H9 (cell line): ENCODE measurements around the gene CSNK1E. TPM values are rescaled to one million over a fixed set of nuclear protein-coding genes. Genes with fewer than 3 reads are reported as not detected.

ENCODE experiments used
- DNase-seq: peaks from one replicate; pipeline ENCODE4 v3.0.0-alpha.2; 2017
- H2AFZ ChIP-seq: one replicate; pipeline ENCODE4 v1.6.1; 2013; ENCODE audit warnings: mild to moderate bottlenecking, low read length, control low read depth, moderate library complexity
- H2AK5ac ChIP-seq: 2 replicates; pipeline ENCODE4 v1.6.1; 2013; ENCODE audit warnings: low read length, control low read depth, mixed read lengths; ENCODE audit not compliant: insufficient read length
- H2BK120ac ChIP-seq: one replicate; pipeline ENCODE4 v1.6.1; 2013; ENCODE audit warnings: low read depth, mild to moderate bottlenecking, low read length, control low read depth, inconsistent platforms; ENCODE audit not compliant: poor library complexity, severe bottlenecking
- H2BK12ac ChIP-seq: 2 replicates; pipeline ENCODE4 v1.6.1; 2013; ENCODE audit warnings: low read length, control low read depth, mixed read lengths, low read depth; ENCODE audit not compliant: insufficient read length
- H2BK15ac ChIP-seq: 2 replicates; pipeline ENCODE4 v1.6.1; 2013; ENCODE audit warnings: low read depth, low read length, control low read depth
- H2BK20ac ChIP-seq: one replicate; pipeline ENCODE4 v1.6.1; 2013; ENCODE audit warnings: low read depth, mild to moderate bottlenecking, low read length, control low read depth, inconsistent platforms; ENCODE audit not compliant: poor library complexity, severe bottlenecking
- H2BK5ac ChIP-seq: 2 replicates; pipeline ENCODE4 v1.6.1; 2013; ENCODE audit warnings: low read length, control low read depth, mixed read lengths; ENCODE audit not compliant: insufficient read length
- H3K14ac ChIP-seq: 2 replicates; pipeline ENCODE4 v1.6.1; 2013; ENCODE audit warnings: low read length, control low read depth; ENCODE audit not compliant: insufficient read depth
- H3K18ac ChIP-seq: 2 replicates; pipeline ENCODE4 v1.6.1; 2013; ENCODE audit warnings: low read depth, mild to moderate bottlenecking, mixed read lengths, low read length, control low read depth; ENCODE audit not compliant: insufficient read length
- H3K23ac ChIP-seq: 2 replicates; pipeline ENCODE4 v1.6.1; 2013; ENCODE audit warnings: low read length, control low read depth, mixed read lengths, low read depth; ENCODE audit not compliant: insufficient read length
- H3K23me2 ChIP-seq: 2 replicates; pipeline ENCODE4 v1.6.1; 2013; ENCODE audit warnings: low read depth, mild to moderate bottlenecking, mixed read lengths, low read length, control low read depth; ENCODE audit not compliant: insufficient read length, poor library complexity, severe bottlenecking
- H3K27ac ChIP-seq: 2 replicates; pipeline ENCODE4 v1.5.1; 2013; ENCODE audit warnings: low read length, control low read depth, mixed read lengths, low read depth; ENCODE audit not compliant: insufficient read length
- H3K27me3 ChIP-seq: 2 replicates; pipeline ENCODE4 v1.6.1; 2013; ENCODE audit warnings: low read length, control low read depth, inconsistent platforms; ENCODE audit not compliant: insufficient read depth
- H3K4ac ChIP-seq: 2 replicates; pipeline ENCODE4 v1.6.1; 2013; ENCODE audit warnings: low read depth, mild to moderate bottlenecking, control low read depth, inconsistent platforms, low read length, moderate library complexity
- H3K4me1 ChIP-seq: 2 replicates; pipeline ENCODE4 v1.6.1; 2013; ENCODE audit warnings: low read length, control low read depth, inconsistent platforms; ENCODE audit not compliant: insufficient read depth
- H3K4me2 ChIP-seq: 2 replicates; pipeline ENCODE4 v1.6.1; 2013; ENCODE audit warnings: low read length, control low read depth, mixed read lengths; ENCODE audit not compliant: insufficient read length, insufficient read depth
- H3K56ac ChIP-seq: 2 replicates; pipeline ENCODE4 v1.6.1; 2013; ENCODE audit warnings: low read depth, mild to moderate bottlenecking, mixed read lengths, low read length, control low read depth; ENCODE audit not compliant: insufficient read length
- H3K79me1 ChIP-seq: 2 replicates; pipeline ENCODE4 v1.6.1; 2013; ENCODE audit warnings: low read depth, mild to moderate bottlenecking, moderate library complexity, low read length, control low read depth, inconsistent platforms; ENCODE audit not compliant: insufficient read depth, poor library complexity, severe bottlenecking
- H3K79me2 ChIP-seq: 2 replicates; pipeline ENCODE4 v1.6.1; 2013; ENCODE audit warnings: low read length, control low read depth, inconsistent platforms; ENCODE audit not compliant: insufficient read depth
- H3K9ac ChIP-seq: 2 replicates; pipeline ENCODE4 v1.6.1; 2013; ENCODE audit warnings: low read length, control low read depth, mixed read lengths; ENCODE audit not compliant: insufficient read length; ENCODE audit errors: extremely low read depth
- H3K9me3 ChIP-seq: one replicate; pipeline ENCODE4 v1.6.1; 2013; ENCODE audit warnings: low read depth, low read length, inconsistent platforms; ENCODE audit not compliant: control insufficient read depth
- H3T11ph ChIP-seq: one replicate; pipeline ENCODE4 v1.6.1; 2013; ENCODE audit warnings: mild to moderate bottlenecking, low read length, control low read depth, inconsistent platforms
- H4K20me1 ChIP-seq: one replicate; pipeline ENCODE4 v1.6.1; 2013; ENCODE audit not compliant: control insufficient read depth, insufficient read length, insufficient read depth
- H4K5ac ChIP-seq: 2 replicates; pipeline ENCODE4 v1.6.1; 2013; ENCODE audit warnings: low read depth, mild to moderate bottlenecking, mixed read lengths, low read length, control low read depth; ENCODE audit not compliant: insufficient read length
- H4K8ac ChIP-seq: replicated peaks from 2 replicates; pipeline ENCODE4 v1.6.1; 2013; ENCODE audit warnings: low read length, control low read depth, mixed read lengths, low read depth; ENCODE audit not compliant: insufficient read length
- H4K91ac ChIP-seq: 2 replicates; pipeline ENCODE4 v1.6.1; 2013; ENCODE audit warnings: low read depth, mild to moderate bottlenecking, moderate library complexity, mixed read lengths, low read length, control low read depth; ENCODE audit not compliant: insufficient read length
- H3K27ac Mint-ChIP-seq, 3 experiments: 2 replicates in 2 of 3; 3 replicates in 1 of 3; pipeline ENCODE4 v1.8.0; 2020 to 2021; ENCODE audit warnings: mixed read lengths in 3 of 3, mild to moderate bottlenecking in 1 of 3, moderate library complexity in 1 of 3
- H3K27me3 Mint-ChIP-seq: 2 replicates; pipeline ENCODE4 v1.8.0; 2021; ENCODE audit warnings: low read depth, mild to moderate bottlenecking, moderate library complexity, mixed read lengths
- H3K36me3 Mint-ChIP-seq, 3 experiments: 2 replicates in 2 of 3; 3 replicates in 1 of 3; pipeline ENCODE4 v1.8.0; 2020 to 2021; ENCODE audit warnings: low read depth in 3 of 3, mixed read lengths in 3 of 3; ENCODE audit not compliant: insufficient read depth in 1 of 3
- H3K4me1 Mint-ChIP-seq, 2 experiments: 2 replicates each; pipeline ENCODE4 v1.8.0; 2020; ENCODE audit warnings: mixed read lengths in 2 of 2
- H3K4me3 Mint-ChIP-seq, 2 experiments: 2 replicates in 1 of 2; 3 replicates in 1 of 2; pipeline ENCODE4 v1.8.0; 2020 to 2021; ENCODE audit warnings: mild to moderate bottlenecking in 2 of 2, mixed read lengths in 2 of 2, moderate library complexity in 1 of 2
- H3K9me3 Mint-ChIP-seq, 2 experiments: 2 replicates in 1 of 2; 3 replicates in 1 of 2; pipeline ENCODE4 v1.8.0; 2020; ENCODE audit warnings: mild to moderate bottlenecking in 2 of 2, mixed read lengths in 2 of 2, moderate library complexity in 1 of 2
- WGBS: extraction: QIAGEN DNeasy Blood & Tissue Kit; methylation state at CpG from one replicate; pipeline ENCODE4 v1.1.7; 2013; ENCODE audit warnings: missing lambda C conversion rate, low lambda C conversion rate, mixed read lengths; ENCODE audit not compliant: insufficient read length; ENCODE audit errors: extremely low coverage; 5-methylcytosine and 5-hydroxymethylcytosine counted together
- total RNA-seq: library from RNA; stranded (reverse); gene quantifications from 2 replicates; pipeline ENCODE4 v1.2.1, GENCODE V29; 2021
- TF ChIP-seq, protein P1 (sequence below): fragments of 200-600 bp; sonication (generic); conservative IDR thresholded peaks from 3 replicates; pipeline ENCODE4 v1.8.0; 2021; ENCODE audit warnings: antibody characterized with exemption, mild to moderate bottlenecking

The CSNK1E gene
- total RNA-seq, 1 experiment from 2014 or later, result 236 TPM

DNA sequence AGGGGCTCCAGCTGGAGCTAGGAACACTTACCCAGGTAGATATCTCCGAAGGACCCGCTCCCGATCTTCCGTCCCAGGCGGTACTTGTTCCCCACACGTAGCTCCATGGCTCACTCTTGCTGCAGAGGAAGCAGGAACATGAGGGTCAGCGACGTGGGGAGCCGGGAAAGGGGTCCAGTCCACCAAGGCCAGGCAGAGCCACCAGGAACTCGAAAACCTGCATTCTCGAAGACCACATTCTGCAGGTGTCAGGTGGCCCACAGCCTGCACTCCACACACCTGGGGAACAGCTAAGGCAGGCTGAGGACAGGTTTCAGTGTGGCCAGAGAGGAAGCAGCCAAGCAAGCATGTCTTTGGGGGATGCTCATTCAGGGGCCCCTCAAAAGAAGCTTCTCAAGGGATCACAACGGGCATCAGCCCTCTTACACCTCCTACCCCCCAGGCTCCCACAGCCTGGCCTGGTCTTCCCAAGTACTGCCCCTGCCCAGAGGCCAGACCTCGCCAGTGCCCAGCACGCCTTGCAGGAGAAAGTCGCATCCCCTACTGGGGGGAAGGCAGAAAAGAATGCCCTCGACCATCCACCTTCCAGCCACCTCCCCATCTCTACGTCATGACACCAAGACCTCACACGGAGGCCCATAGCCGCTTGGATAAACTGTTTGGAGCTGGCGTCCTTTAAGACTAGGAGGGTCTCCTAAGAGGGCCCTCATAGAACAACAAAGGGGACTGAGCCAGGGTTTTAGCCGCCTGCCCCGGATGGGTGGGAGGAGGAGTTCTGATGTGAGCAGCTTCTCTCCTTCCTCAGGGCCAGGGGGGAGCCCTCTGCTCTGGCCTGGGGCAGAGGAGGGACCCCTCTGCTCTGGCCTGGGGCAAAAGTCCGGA lies 2.9 kb downstream of the CSNK1E start:
- no peak overlapping the region for H2BK20ac ChIP-seq
- peaks cover 6% of the 10 kb centered on the region; the same call in 1 of the 2 replicates for H3K4me1 ChIP-seq

More for the DNA sequence above, 2.9 kb downstream of the CSNK1E start:
- Histone ChIP-seq H2BK120ac (no peak overlapping the region), H3K14ac (peak overlapping the region; percentile 46; the same call in 1 of the 2 replicates), H2BK12ac (no peak overlapping the region), H3K4me2 (peak overlapping the region; percentile 85), H3K18ac (no peak overlapping the region), H4K8ac (no peak overlapping the region), H3K79me1 (no peaks in the 10 kb centered on the region), H3K23me2 (peaks cover 13% of the 10 kb centered on the region), H2AK5ac (no peak overlapping the region), H2AFZ (no peak overlapping the region), H3K27me3 (no peaks in the 10 kb centered on the region), H3K4ac (no peak overlapping the region), H2BK5ac (no peak overlapping the region), H3K23ac (no peak overlapping the region), H3K27ac (no peak overlapping the region), H3K56ac (no peak overlapping the region), H3K9ac (peak overlapping the region; percentile 23), H2BK15ac (no peak overlapping the region), H3K79me2 (peaks cover 66% of the 10 kb centered on the region; the same call in 1 of the 2 replicates), H3K9me3 (no peaks in the 10 kb centered on the region), H3T11ph (no peak overlapping the region), H4K91ac (no peak overlapping the region), H4K5ac (no peak overlapping the region), H4K20me1 (peaks cover 2% of the 10 kb centered on the region)
- peak overlapping the region; percentile 94 to 100 (median 95) for H3K27ac Mint-ChIP-seq
- TF ChIP-seq, protein P1, sequence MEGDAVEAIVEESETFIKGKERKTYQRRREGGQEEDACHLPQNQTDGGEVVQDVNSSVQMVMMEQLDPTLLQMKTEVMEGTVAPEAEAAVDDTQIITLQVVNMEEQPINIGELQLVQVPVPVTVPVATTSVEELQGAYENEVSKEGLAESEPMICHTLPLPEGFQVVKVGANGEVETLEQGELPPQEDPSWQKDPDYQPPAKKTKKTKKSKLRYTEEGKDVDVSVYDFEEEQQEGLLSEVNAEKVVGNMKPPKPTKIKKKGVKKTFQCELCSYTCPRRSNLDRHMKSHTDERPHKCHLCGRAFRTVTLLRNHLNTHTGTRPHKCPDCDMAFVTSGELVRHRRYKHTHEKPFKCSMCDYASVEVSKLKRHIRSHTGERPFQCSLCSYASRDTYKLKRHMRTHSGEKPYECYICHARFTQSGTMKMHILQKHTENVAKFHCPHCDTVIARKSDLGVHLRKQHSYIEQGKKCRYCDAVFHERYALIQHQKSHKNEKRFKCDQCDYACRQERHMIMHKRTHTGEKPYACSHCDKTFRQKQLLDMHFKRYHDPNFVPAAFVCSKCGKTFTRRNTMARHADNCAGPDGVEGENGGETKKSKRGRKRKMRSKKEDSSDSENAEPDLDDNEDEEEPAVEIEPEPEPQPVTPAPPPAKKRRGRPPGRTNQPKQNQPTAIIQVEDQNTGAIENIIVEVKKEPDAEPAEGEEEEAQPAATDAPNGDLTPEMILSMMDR, result no peak
- no peak for DNase-seq
- no peaks in the 10 kb centered on the region for H3K27me3 Mint-ChIP-seq
- no CpG with 5 or more reads among the region's 23 CpGs for WGBS
- peaks cover 72 to 76% of the 10 kb centered on the region in 2 experiments for H3K4me1 Mint-ChIP-seq
- H3K9me3 Mint-ChIP-seq, result no peaks in the 10 kb centered on the region; a peak in 1 of 5 replicates
- peak overlapping the region; percentile 93 to 97 for H3K4me3 Mint-ChIP-seq
- peaks cover 21 to 64% (median 48%) of the 10 kb centered on the region in 3 experiments; a peak in 6 of 7 replicates for H3K36me3 Mint-ChIP-seq
